ENCODE data around the gene MRPL28. TPM values are rescaled to one million over a fixed set of nuclear protein-coding genes. Genes with fewer than 3 reads are reported as not detected.
A peak's percentile ranks its signal among the peaks of the same experiment; 100 is the strongest.
"Not testable (repeated sequence)": the region's sequence is repeated elsewhere in the genome, so short reads cannot be mapped to it uniquely, and the experiment has no call there.

MRPL28 gene
- total RNA-seq, result 52.9 TPM

- DNase-seq (ENCODE audit: low spot score), result peak; percentile 97
Observed at GRCh38 chr16:370443-370842, at the start of gene MRPL28. MRPL28 (minus strand) TSS chr16:370538; CDS start chr16:370218, 320 bp downstream.

DNA sequence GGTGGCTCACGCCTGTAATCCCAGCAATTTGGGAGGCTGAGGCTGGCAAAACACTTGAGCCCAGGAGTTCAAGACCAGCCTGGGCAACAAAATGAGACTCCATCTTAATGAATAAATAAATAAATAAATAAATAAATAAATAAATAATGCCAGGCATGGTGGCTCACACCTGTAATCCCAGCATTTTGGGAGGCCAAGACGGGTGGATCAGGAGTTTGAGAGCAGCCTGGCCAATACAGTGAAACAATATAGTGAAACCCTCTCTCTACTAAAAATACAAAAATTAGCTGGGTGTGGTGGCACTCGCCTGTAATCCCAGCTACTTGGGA lies 44.8 kb upstream of the MRPL28 start:
- not testable (repeated sequence) for DNase-seq (ENCODE audit: low spot score)

- DNase-seq (ENCODE audit: low spot score), result no peak
Observed at GRCh38 chr16:414395-415169, 44.2 kb upstream of the MRPL28 start.

DNA sequence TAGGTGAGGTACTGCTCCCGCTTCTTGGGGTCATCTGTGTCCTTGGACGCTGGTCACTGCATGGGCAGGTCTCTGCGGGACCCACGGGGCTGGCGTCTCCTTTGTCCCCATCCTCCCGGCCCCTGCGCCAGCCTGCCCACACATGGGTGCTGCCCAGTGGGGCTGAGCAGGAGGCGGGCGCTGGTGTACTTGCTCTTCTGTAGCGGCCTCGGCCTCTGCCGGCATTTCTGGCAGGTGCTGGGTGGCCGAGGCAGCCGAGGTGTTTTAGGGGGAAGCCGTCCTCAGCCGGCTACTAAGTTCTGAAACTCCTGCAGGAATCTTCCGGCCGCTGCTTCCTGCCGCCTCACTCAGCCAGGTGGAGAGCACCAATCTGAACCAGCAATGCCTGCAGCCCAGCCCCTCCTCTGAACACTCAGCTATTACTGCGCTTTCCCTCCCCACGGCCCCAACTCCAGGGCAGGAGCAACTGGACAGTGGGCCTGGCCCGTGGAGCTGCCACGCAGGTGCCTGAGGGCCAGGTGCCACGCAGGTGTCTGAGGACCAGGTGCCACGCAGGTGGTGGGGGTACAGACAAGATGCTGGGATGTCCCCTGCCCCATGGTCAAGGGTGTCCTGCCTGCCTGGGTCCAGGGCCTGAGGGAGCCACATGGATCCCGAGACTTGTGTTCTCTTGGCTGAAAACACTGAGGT lies 41.4 kb upstream of the MRPL28 start:
- no peak for DNase-seq (ENCODE audit: low spot score)

- no peak for DNase-seq (ENCODE audit: low spot score)
Observed at GRCh38 chr16:410516-411178, 40.3 kb upstream of the MRPL28 start.

DNA sequence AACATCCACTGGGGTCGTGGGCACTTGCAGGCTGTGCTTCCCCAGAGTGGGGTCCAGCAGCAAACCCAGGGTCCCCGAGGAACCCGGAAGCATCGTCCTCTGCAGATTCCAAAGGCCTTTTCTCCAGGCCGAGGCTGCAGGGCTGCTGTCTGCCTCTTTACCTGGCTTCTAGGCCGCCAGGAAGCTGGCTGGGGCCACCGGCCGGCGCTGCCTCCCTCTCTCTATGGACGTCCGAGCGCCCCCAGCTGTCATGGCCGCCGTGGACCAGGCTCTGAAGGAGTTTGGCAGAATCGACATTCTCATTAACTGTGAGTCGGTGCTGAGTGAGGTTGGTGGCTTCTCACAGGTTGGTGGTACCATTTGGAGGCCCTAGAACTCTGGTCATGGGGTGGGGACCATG lies 36.9 kb upstream of the MRPL28 start:
- no peak for DNase-seq (ENCODE audit: low spot score)

GRCh38 chr16:405548-406506 lies 35.5 kb upstream of the MRPL28 start:
- no peak for DNase-seq (ENCODE audit: low spot score)

DNA sequence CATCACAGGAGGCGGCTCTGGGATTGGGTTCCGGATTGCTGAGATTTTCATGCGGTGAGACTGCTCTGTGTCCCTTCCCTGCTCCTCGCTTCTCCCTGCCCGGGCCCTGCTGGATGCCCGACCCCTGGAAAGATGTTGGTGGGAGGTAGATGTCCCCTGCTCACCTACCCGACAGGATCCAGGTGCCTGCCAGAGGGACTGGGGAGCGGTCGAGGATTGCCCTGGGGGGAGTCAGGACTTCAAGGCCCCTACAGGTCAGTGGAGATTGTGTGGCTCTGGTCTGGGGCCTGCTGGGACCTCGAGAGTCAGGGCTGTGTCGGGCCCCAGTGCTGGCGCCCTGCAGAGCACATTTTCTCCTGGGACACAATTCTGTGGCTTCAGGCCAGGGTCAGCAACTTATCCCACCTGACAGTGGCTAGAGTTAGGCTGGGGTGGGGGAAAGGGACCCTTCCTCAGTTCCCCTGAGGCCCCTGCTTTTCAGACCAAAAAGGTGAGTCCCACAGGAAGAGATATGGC lies 34.7 kb upstream of the MRPL28 start:
- DNase-seq (ENCODE audit: low spot score), result no peak

- DNase-seq (ENCODE audit: low spot score), result peak; percentile 97
Observed at GRCh38 chr16:401468-402348, 31.4 kb upstream of the MRPL28 start, which contains the start of gene DECR2. DECR2 (plus strand) TSS chr16:401885; CDS start chr16:401964, 79 bp downstream.

DNA sequence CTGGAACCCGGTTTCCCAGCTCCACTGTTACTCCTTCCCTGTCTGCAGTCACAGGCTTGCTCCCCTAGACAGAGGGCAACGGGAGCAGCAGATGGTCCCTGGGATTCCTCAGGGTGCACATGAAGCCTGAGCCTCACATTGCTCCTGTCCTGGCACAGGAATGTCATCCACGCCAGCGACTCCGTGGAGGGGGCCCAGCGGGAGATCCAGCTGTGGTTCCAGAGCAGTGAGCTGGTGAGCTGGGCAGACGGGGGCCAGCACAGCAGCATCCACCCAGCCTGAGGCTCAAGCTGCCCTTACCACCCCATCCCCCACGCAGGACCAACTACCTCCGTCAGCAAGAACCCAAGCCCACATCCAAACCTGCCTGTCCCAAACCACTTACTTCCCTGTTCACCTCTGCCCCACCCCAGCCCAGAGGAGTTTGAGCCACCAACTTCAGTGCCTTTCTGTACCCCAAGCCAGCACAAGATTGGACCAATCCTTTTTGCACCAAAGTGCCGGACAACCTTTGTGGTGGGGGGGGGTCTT lies 29.8 kb upstream of the MRPL28 start:
- DNase-seq (ENCODE audit: low spot score), result no peak

DNA sequence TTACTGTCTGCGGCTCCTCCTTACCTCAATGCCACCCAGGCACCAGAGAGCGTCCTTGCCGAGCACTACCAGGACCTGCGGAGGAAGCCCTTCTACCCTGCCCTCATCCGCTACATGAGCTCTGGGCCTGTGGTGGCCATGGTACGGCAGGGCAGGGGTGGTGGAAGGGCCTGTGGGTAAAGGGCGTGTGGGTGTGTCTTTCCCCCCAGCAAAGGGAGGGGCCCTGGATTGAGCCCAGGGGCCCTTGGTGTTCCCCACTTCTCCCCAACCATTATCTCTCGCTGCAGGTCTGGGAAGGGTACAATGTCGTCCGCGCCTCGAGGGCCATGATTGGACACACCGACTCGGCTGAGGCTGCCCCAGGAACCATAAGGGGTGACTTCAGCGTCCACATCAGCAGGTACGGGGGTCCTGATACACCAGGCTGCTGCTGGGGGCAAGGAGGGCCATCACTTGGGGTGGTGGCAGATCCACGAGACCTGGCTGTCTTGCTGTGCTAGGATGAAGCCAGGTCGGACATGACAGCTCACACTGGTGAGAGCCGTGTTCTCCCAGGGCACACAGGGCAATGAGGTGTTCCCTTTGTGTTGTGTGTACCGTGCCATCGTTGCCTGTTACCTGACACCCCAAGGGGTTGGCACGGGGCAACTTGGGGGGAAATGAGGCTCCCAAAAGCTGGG lies 29.1 kb upstream of the MRPL28 start:
- DNase-seq (ENCODE audit: low spot score), result no peak

DNA sequence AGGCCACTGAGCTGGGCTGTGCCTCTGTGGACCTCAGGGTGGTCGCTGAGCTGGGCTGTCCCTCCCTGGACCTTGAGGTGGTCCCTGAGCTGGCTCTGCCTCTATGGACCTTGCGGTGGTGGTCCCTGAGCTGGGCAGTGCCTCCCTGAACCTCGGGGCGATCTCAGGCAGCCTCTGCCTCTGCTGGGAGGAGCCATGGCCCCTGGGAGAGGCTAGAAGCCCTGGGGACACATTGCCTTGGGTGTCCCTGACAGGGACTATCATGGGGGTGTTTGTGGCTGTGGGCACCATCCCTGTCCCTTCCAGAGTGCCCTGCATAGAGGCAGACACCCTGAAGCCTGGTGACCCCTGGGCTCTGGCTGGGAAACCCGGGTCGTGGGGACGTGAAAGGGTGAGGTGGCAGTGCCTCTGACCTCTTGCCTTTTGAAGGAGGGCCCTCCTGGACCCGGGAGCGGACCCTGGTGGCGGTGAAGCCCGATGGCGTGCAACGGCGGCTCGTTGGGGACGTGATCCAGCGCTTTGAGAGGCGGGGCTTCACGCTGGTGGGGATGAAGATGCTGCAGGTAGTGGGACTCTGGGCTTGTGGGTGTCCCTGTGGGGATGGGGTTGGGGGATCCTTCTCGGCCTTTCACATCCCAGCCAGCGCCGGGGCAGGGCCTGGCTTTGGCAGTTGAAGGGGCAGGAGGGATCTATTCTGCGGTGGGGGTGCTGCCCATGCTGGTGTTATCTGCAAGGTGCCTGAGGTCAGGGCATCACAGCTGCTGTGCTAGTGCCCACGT lies 28.4 kb upstream of the MRPL28 start:
- DNase-seq (ENCODE audit: low spot score), result no peak

DNA sequence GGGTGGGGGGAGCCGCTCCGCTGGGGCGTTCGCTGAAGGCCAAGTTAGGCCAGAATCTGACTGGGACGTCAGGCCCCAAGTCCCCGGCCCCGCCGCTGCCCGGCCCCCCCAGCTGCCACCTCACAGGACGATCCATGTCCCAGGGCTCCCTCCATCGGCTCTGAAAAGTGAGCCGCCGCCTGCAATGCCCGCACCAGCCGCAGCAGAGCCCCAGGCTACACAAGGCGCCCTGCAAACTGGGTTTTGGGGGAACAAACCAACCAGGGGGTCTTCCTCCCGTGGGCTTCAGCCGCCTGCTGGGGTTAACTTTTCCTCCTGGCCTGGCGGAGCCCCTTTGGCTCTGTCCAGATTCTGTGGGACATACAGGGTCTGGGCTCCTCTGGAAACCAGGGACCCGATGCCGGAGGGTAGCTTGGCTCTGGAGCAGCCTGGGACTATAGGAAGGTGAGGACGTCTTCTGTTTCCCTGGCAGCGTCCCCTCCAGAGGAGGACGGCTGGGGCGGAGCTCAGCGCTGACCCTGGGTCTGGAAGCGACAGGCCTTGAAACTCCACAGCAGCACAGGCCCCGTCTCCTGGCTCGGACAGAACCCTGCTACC lies 27.5 kb upstream of the MRPL28 start:
- peak; percentile 54 for DNase-seq (ENCODE audit: low spot score)

GRCh38 chr16:397135-397661 lies 26.9 kb upstream of the MRPL28 start, which contains the start of gene NME4:
NME4 (plus strand) TSS chr16:397199; CDS start chr16:397223, 24 bp downstream.
- no peak for DNase-seq (ENCODE audit: low spot score)

DNA sequence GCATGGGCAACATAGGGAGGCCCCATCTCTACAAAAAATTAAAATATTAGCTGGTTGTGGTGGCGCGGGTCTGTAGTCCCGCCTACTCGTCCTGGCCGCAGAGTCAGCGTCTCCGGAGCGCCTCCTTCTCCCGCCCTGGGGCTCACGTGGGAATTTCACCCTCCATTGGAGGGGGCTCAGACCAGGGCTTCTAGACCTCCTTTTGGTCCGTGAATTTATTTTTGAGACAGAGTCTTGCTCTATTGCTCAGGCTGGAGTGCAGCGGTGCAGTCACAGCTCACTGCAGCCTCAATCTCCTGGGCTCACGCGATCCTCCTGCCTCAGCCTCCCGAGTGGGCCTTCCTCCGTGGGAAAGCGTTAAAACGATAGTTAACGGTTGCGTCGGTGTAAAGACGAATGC lies 26.3 kb upstream of the MRPL28 start:
- no peak for DNase-seq (ENCODE audit: low spot score)

- no peak for DNase-seq (ENCODE audit: low spot score)
Observed at GRCh38 chr16:396199-396598, 25.9 kb upstream of the MRPL28 start.

DNA sequence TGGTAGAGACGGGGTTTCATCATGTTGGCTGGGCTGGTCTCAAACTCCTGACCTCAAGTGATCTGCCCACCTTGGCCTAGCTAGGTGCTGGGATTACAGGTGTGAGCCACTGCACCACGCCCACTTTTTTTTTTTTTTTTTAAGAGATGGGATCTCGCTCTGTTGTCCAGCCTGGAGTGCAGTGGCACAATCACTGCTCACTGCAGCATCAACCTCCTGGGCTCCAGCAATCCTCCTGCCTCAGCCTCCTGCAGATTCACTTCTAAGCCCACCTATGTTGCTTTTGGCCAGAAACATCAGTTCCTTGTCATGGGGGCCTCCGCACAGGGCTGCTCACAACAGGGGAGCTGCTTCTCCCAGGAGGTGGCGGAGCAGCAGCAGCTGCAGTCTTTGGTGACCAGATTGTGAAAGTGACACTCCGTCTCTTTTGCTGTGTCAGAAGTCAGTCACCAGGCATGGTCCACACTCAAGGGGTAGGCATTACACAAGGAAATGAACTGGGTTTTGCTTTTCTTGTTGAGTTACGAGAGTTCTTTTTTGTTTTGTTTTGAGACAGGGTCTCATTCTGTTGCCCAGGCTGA lies 22.2 kb upstream of the MRPL28 start:
- no peak for DNase-seq (ENCODE audit: low spot score)

All from mucosa of gallbladder (tissue), 1 donor.